Lower lobe of right lung (tissue), 2 donors: ENCODE measurements around the gene RALGPS1. TPM values are rescaled to one million over a fixed set of nuclear protein-coding genes. Genes with fewer than 3 reads are reported as not detected.
A peak's percentile ranks its signal among the peaks of the same experiment; 100 is the strongest.

Source experiments
- ATAC-seq, 2 donors: fragments of 200-7000 bp; cut with Tn5 transposase; one replicate each; pipeline ENCODE4 v1.9.1; 2020 to 2022; ENCODE audit warnings: mild to moderate bottlenecking in 2 of 2, moderate library complexity in 2 of 2
- DNase-seq: peaks from one replicate; pipeline ENCODE4 v3.0.0-alpha.2; 2020
- H3K27ac ChIP-seq: fragments of 200-600 bp; one replicate; pipeline ENCODE4 v1.8.0; 2022
- H3K27me3 ChIP-seq: fragments of 200-600 bp; one replicate; pipeline ENCODE4 v1.8.0; 2022; ENCODE audit warnings: low read depth
- H3K36me3 ChIP-seq: fragments of 200-600 bp; one replicate; pipeline ENCODE4 v1.8.0; 2022; ENCODE audit warnings: mild to moderate bottlenecking
- H3K4me1 ChIP-seq: fragments of 200-600 bp; one replicate; pipeline ENCODE4 v1.8.0; 2022
- H3K4me3 ChIP-seq: fragments of 200-600 bp; one replicate; pipeline ENCODE4 v1.8.0; 2022; ENCODE audit warnings: mild to moderate bottlenecking
- H3K9me3 ChIP-seq: fragments of 200-600 bp; one replicate; pipeline ENCODE4 v1.8.0; 2022
- CTCF ChIP-seq: fragments of 200-600 bp; IDR thresholded peaks from one replicate; pipeline ENCODE4 v1.8.0; 2022; ENCODE audit warnings: antibody characterized with exemption, mild to moderate bottlenecking
- intact Hi-C: fragments of 100-400 bp; cut with DNase I; formaldehyde crosslinking; loops from one replicate; pipeline ENCODE4 v1.11.0; 2022
- total RNA-seq: library from RNA; stranded (reverse); fragmentation: NEBNext Ultra II Directional; extraction: Animal tissue kit (Norgen Biotek cat#: 25700); gene quantifications from one replicate; pipeline ENCODE4 v1.2.1, GENCODE V29; 2021
- donor health status: DM: no; HTN: yes; CAD: no; lungs with severe emphysema.

The RALGPS1 gene
- total RNA-seq, 1 donor from 2014 or later: 17.6 TPM

- intact Hi-C loops: no loop called here
- no peak overlapping the region for H3K27ac ChIP-seq
- ATAC-seq (peak in 1 of 2 donors; percentile 26), DNase-seq (no peak)
- no peaks in the 10 kb centered on the region for H3K27me3 ChIP-seq
- H3K4me3 ChIP-seq: no peak overlapping the region
- peaks cover 1% of the 10 kb centered on the region for H3K9me3 ChIP-seq
- peaks cover 34% of the 10 kb centered on the region for H3K4me1 ChIP-seq
- TF ChIP-seq CTCF: no peak
- H3K36me3 ChIP-seq: no peaks in the 10 kb centered on the region
Observed at GRCh38 chr9:127076860-127077643, 162.5 kb downstream of the RALGPS1 start.

- ATAC-seq (no peak), DNase-seq (no peak)
- no peaks in the 10 kb centered on the region for H3K36me3 ChIP-seq
- intact Hi-C loops: no loop called here
- H3K27me3 ChIP-seq: no peaks in the 10 kb centered on the region
- no peak for TF ChIP-seq CTCF
- H3K4me3 ChIP-seq: no peak overlapping the region
- no peaks in the 10 kb centered on the region for H3K9me3 ChIP-seq
- H3K4me1 ChIP-seq: peaks cover 34% of the 10 kb centered on the region
- H3K27ac ChIP-seq: no peak overlapping the region
Observed at GRCh38 chr9:127077644-127077946, 163.0 kb downstream of the RALGPS1 start.

- no peak for ATAC-seq
- Histone ChIP-seq H3K27me3 (no peaks in the 10 kb centered on the region), H3K4me3 (no peak overlapping the region), H3K27ac (no peak overlapping the region), H3K4me1 (peaks cover 35% of the 10 kb centered on the region), H3K36me3 (no peaks in the 10 kb centered on the region), H3K9me3 (no peaks in the 10 kb centered on the region)
- intact Hi-C loops: no loop called here
- DNase-seq: no peak
- TF ChIP-seq CTCF: no peak
Observed at GRCh38 chr9:127078336-127078735, 163.8 kb downstream of the RALGPS1 start.

GRCh38 chr9:127078988-127079387 is 164.4 kb downstream of the RALGPS1 start:
- H3K4me3 ChIP-seq: no peak overlapping the region
- intact Hi-C loops: no loop called here
- H3K27ac ChIP-seq: no peak overlapping the region
- TF ChIP-seq CTCF: no peak
- ATAC-seq (no peak), DNase-seq (no peak)
- no peaks in the 10 kb centered on the region for H3K36me3 ChIP-seq
- H3K9me3 ChIP-seq: no peaks in the 10 kb centered on the region
- peaks cover 39% of the 10 kb centered on the region for H3K4me1 ChIP-seq
- no peaks in the 10 kb centered on the region for H3K27me3 ChIP-seq

GRCh38 chr9:127079446-127080140 is 165.0 kb downstream of the RALGPS1 start:
- no peaks in the 10 kb centered on the region for H3K9me3 ChIP-seq
- H3K36me3 ChIP-seq: no peaks in the 10 kb centered on the region
- no peak overlapping the region for H3K27ac ChIP-seq
- peaks cover 34% of the 10 kb centered on the region for H3K4me1 ChIP-seq
- no peak overlapping the region for H3K4me3 ChIP-seq
- H3K27me3 ChIP-seq: no peaks in the 10 kb centered on the region
- no peak for ATAC-seq
- no peak for DNase-seq
- intact Hi-C loops: no loop called here
- TF ChIP-seq CTCF: no peak
